Endothelial cell of umbilical vein (primary cell): ENCODE measurements around the gene ANKRD40CL. TPM values are rescaled to one million over a fixed set of nuclear protein-coding genes. Genes with fewer than 3 reads are reported as not detected.

ENCODE experiments used
- BruUV-seq: library from RNA; stranded (reverse); fragments of 400-500 nt; replicated peaks from 2 replicates; lab custom pipeline; 2021; lab: Mats Ljungman, UMichigan
- CTCF ChIA-PET: fragments of 300-600, 350-600 bp; sonication (Branson Sonifier 250); formaldehyde crosslinking; loops from one replicate; lab custom pipeline; 2021; ENCODE audit warnings: antibody characterized with exemption, inconsistent platforms; lab: Charles Lee
- POLR2A ChIA-PET: fragments of 300-600, 350-600 bp; sonication (Branson Sonifier 250); formaldehyde crosslinking; loops from one replicate; lab custom pipeline; 2021; ENCODE audit warnings: antibody characterized with exemption, inconsistent platforms; lab: Charles Lee
- DNase-seq: peaks from one replicate; pipeline ENCODE4 v3.0.0-alpha.2; 2011; ENCODE audit warnings: low read depth, low spot score
- FAIRE-seq: peaks from 2 replicates; lab custom pipeline; 2011; peaks lifted over from hg19 to GRCh38; lab: Jason Lieb, UNC
- H2AFZ ChIP-seq: 2 replicates; pipeline ENCODE4 v1.6.0; 2012; ENCODE audit warnings: low read depth, low read length, control low read depth, inconsistent platforms
- H3K27ac ChIP-seq: 2 replicates; pipeline ENCODE4 v1.5.1; 2011; ENCODE audit warnings: low read depth, mild to moderate bottlenecking, control low read depth, low read length, moderate library complexity; ENCODE audit not compliant: insufficient read depth
- H3K27me3 ChIP-seq, 2 experiments: 2 replicates each; pipeline versions ENCODE4 v1.6.0 to v1.6.1; 2011; ENCODE audit warnings: low read length in 2 of 2, mixed read lengths in 1 of 2; ENCODE audit not compliant: control insufficient read depth in 2 of 2, insufficient read depth in 2 of 2
- H3K36me3 ChIP-seq, 2 experiments: 2 replicates in 1 of 2; 3 replicates in 1 of 2; pipeline ENCODE4 v1.5.1; 2011; ENCODE audit warnings: low read length in 2 of 2, mild to moderate bottlenecking in 1 of 2, moderate library complexity in 1 of 2; ENCODE audit not compliant: control insufficient read depth in 2 of 2, insufficient read depth in 2 of 2; ENCODE audit errors: extremely low read depth in 1 of 2
- H3K4me1 ChIP-seq: 3 replicates; pipeline ENCODE4 v1.5.1; 2011; ENCODE audit warnings: mild to moderate bottlenecking, low read length; ENCODE audit not compliant: control insufficient read depth, insufficient read depth; ENCODE audit errors: extremely low read depth
- H3K4me2 ChIP-seq: 2 replicates; pipeline ENCODE4 v1.6.1; 2011; ENCODE audit warnings: low read length, control low read depth, mixed read lengths; ENCODE audit not compliant: insufficient read depth
- H3K4me3 ChIP-seq, 3 experiments: fragments of 200-600 bp in 1 of 3; sonication (generic), shearing (Covaris generic) in 1 of 3; replicated peaks in 1 of 3; 2 replicates each; pipeline ENCODE4 v1.5.1; 2011 to 2016; ENCODE audit warnings: control low read depth in 3 of 3, low read length in 3 of 3, mild to moderate bottlenecking in 2 of 3, inconsistent platforms in 1 of 3, low read depth in 1 of 3, moderate library complexity in 1 of 3; ENCODE audit not compliant: insufficient read depth in 1 of 3
- H3K79me2 ChIP-seq: 2 replicates; pipeline ENCODE4 v1.6.0; 2012; ENCODE audit warnings: low read length, inconsistent platforms; ENCODE audit not compliant: control insufficient read depth, insufficient read depth
- H3K9ac ChIP-seq: replicated peaks from 2 replicates; pipeline ENCODE3; 2011; ENCODE audit warnings: low read length, control low read depth; ENCODE audit not compliant: insufficient read depth; ENCODE audit errors: extremely low read depth
- H3K9me1 ChIP-seq: replicated peaks from 3 replicates; pipeline ENCODE4 v1.6.0; 2011; ENCODE audit warnings: mild to moderate bottlenecking, low read length; ENCODE audit not compliant: control insufficient read depth, insufficient read depth; ENCODE audit errors: extremely low read depth
- H3K9me3 ChIP-seq: replicated peaks from 2 replicates; pipeline ENCODE4 v1.5.1; 2012; ENCODE audit warnings: low read length, inconsistent platforms; ENCODE audit not compliant: control insufficient read depth, insufficient read depth
- H4K20me1 ChIP-seq: replicated peaks from 2 replicates; pipeline ENCODE3; 2011; ENCODE audit warnings: mild to moderate bottlenecking, low read length; ENCODE audit not compliant: control insufficient read depth, insufficient read depth; ENCODE audit errors: extremely low read depth
- CTCF ChIP-seq, 2 donors: IDR thresholded peaks; 1 replicate in 1 of 2; 2 replicates in 1 of 2; pipeline ENCODE4 v1.5.1; 2011; ENCODE audit warnings: low read length in 2 of 2, mild to moderate bottlenecking in 2 of 2, moderate library complexity in 2 of 2, control low read depth in 1 of 2, inconsistent platforms in 1 of 2, low read depth in 1 of 2; ENCODE audit not compliant: insufficient read depth in 1 of 2; ENCODE audit errors: extremely low read depth in 1 of 2
- EZH2 ChIP-seq: IDR thresholded peaks from 2 replicates; pipeline ENCODE4 v1.6.1; 2012; ENCODE audit warnings: borderline replicate concordance, low read depth, mild to moderate bottlenecking, moderate library complexity, low read length, inconsistent platforms; ENCODE audit not compliant: severe bottlenecking
- FOS ChIP-seq: IDR thresholded peaks from 2 replicates; pipeline ENCODE4 v1.6.1; 2011; ENCODE audit warnings: mild to moderate bottlenecking, low read length, moderate library complexity, borderline replicate concordance; ENCODE audit not compliant: insufficient read depth
- GATA2 ChIP-seq: IDR thresholded peaks from 2 replicates; pipeline ENCODE4 v1.7.0; 2011; ENCODE audit warnings: low read depth, mild to moderate bottlenecking, moderate library complexity, mixed read lengths, low read length; ENCODE audit not compliant: insufficient read length, insufficient read depth
- JUN ChIP-seq: IDR thresholded peaks from 2 replicates; pipeline ENCODE4 v1.6.1; 2011; ENCODE audit warnings: borderline replicate concordance, low read depth; ENCODE audit not compliant: insufficient read length, insufficient read depth
- MYC ChIP-seq: IDR thresholded peaks from one replicate; pipeline ENCODE4 v1.6.1; 2011; ENCODE audit warnings: mild to moderate bottlenecking, low read depth, low read length
- POLR2AphosphoS5 ChIP-seq: IDR thresholded peaks from 2 replicates; pipeline ENCODE4 v1.6.1; 2012; ENCODE audit warnings: low read depth, mild to moderate bottlenecking, control low read depth, low read length, moderate library complexity; ENCODE audit not compliant: insufficient read depth
- dilution Hi-C: fragments of 300-500 bp; cut with MboI; formaldehyde crosslinking; loops from one replicate; pipeline ENCODE4 v1.15.0; 2019; ENCODE audit warnings: low sequenced_read_pairs; ENCODE audit not compliant: extremely low pct_ligation_motif_present
- intact Hi-C: fragments of 100-400 bp; cut with micrococcal nuclease; formaldehyde crosslinking; loops from one replicate; pipeline ENCODE4 v1.10.0; 2022
- polyA plus RNA-seq, 4 experiments: library from polyadenylated mRNA; depleted of rRNA in 3 of 4; stranded (reverse) in 3 of 4; unstranded in 1 of 4; fragments of >200 nt; gene quantifications; 2 replicates each; pipeline versions ENCODE4 v1.2.1 to v1.2.3, GENCODE V29; 2011 to 2012; ENCODE audit warnings: missing spikeins in 1 of 4
- total RNA-seq: library from RNA; stranded (reverse); gene quantifications from 2 replicates; pipeline ENCODE4 v1.2.3, GENCODE V29; 2021
- TF ChIP-seq, protein P1 (sequence below): IDR thresholded peaks from 2 replicates; pipeline ENCODE4 v1.6.1; 2011; ENCODE audit not compliant: insufficient read depth, insufficient read length

ANKRD40CL gene
- total and polyA plus RNA-seq, 2 donors (not counting 3 experiments of a cell fraction or from before 2014, with no cell fraction given) = not detected

DNA sequence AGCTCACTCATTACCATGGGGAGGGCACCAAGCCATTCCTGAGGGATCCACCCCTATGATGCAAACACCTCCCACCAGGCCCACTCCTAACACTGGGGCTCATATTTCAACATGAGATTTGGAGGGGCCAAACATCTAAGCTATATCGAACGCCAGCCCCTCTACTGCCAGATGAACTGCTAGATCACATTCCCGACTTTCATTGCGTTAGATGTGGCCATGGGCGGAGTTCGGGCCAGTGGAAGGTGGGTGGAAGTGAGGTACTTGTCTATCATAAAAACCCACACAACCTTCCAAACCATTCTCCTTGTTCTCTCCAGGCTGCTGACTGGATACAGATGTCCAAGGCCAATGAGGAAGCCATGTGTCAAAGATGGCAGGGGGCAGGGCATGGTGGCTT is 27.0 kb upstream of the ANKRD40CL start:
- POLR2A ChIA-PET = no interaction called here
- Histone ChIP-seq H3K36me3 (no peaks in the 10 kb centered on the region), H2AFZ (no peak overlapping the region), H3K4me1 (no peaks in the 10 kb centered on the region), H3K79me2 (no peaks in the 10 kb centered on the region), H4K20me1 (no peaks in the 10 kb centered on the region), H3K27ac (no peak overlapping the region), H3K9me1 (no peaks in the 10 kb centered on the region), H3K9me3 (no peaks in the 10 kb centered on the region), H3K27me3 (peaks cover 0 to 3% of the 10 kb centered on the region in 2 experiments), H3K9ac (no peak overlapping the region), H3K4me3 (no peak overlapping the region), H3K4me2 (no peak overlapping the region)
- TF ChIP-seq CTCF (IDR thresholded peaks at IDR 0.05; ENCODE audit: extremely low read depth in 1 of 2, insufficient read depth in 1 of 2, low read depth in 1 of 2, low read length in 2 of 2) = no peak
- no peak for TF ChIP-seq EZH2
- no peak for TF ChIP-seq GATA2
- TF ChIP-seq POLR2AphosphoS5 = no peak
- TF ChIP-seq, protein P1, sequence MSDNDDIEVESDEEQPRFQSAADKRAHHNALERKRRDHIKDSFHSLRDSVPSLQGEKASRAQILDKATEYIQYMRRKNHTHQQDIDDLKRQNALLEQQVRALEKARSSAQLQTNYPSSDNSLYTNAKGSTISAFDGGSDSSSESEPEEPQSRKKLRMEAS = no peak
- no peak for TF ChIP-seq JUN
- no peak for TF ChIP-seq FOS
- TF ChIP-seq MYC = no peak
- DNase-seq (no peak), FAIRE-seq (no peak)
- dilution Hi-C loops (no loop called here), intact Hi-C loops (no loop called here)
- CTCF ChIA-PET = interaction anchor here (2.0 kb wide), 1 partner anchor 11 kb away, joined by 5 read pairs; no protein-coding TSS in a partner anchor
- BruUV-seq = no TSS peak
